GM03348 (cell line): Measurements from ENCODE around the gene NDUFB7.
"Not testable (repeated sequence)": the region's sequence is repeated elsewhere in the genome, so short reads cannot be mapped to it uniquely, and the experiment has no call there.

Source experiments
- DNase-seq: peaks from one replicate; pipeline ENCODE4 v3.0.0; 2012; ENCODE audit warnings: low spot score

The NDUFB7 gene

DNA sequence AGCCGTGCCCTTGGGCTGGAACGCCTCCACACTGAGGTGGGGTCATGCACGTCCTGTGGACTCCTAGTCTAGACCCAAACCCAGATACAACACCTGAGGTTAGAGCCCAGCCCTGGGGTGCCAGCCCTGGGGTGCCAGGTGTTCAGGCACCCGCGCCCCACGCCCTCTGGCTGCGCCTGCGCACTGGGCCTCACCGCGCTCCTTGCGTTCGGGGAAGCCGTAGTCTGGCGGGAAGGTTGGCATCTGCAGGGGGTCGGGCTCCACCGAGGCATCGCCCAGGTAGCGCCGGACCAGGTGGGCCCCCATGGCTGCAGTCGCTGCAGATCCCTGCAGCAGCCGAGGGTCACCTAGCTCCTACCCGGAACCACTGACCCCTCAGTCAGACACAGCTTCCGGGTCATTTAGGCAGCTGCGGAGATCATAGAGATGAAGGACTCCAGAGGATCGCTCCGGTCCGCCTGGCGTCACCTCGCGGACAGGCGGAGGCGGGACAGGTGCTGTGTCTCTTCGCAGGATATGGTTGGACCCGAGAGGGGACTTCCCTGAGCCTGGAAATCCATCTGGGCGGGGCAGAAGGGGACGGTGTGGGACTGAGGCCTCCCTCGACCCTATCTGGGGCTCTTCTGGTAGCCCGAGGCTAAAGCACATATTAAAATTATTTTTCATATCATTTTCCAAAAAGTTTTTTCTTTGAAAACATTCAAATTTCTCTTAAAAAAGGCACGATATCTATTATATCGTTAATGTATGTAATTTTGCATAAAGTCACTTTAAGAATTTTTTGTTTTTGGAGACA is at the start of gene NDUFB7:
Gene NDUFB7 (minus strand): TSS at position 372 of the 796 bp plus-strand sequence. CDS start 66 bp downstream, at position 306.
- peak; percentile 96 for DNase-seq

DNA sequence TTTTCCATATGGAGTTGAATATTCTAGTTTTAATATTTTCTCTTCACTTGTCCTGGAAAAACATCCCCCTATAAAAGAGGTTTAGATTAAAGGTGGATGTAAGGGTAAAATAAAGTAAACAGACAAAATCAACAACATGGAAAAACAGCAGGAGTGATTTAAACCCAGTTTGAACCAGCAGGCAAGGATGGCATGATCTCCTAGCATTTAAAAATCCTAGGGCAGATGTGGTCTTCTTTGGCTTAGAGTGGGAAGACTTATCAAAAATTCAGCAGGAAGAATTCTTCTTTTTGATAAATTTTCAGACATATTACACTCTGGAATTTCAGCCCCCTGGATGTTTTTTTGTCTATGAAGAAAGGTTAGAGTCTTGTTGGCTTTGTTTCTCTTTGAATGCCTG is 47.5 kb upstream of the NDUFB7 start:
- DNase-seq = no peak

DNA sequence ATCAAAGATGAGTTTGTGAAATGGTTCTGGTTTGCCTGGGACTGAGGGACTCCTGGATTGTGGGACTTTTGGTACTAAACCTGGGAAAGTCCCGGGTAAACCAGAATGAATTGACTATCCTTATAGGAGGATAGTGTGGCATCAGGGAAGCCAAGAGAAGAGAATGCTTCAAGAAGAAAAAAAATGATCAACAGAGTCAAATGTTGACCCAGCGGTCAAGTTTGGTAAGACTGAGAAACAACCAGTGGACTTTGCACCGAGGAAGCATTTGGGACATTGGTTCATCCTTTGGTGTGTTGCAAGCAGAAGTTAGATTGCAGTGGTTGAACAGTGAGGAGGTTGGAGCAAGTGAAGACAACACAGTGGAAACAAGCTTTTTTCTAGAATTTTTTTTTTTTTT is 44.5 kb upstream of the NDUFB7 start:
- no peak for DNase-seq

DNA sequence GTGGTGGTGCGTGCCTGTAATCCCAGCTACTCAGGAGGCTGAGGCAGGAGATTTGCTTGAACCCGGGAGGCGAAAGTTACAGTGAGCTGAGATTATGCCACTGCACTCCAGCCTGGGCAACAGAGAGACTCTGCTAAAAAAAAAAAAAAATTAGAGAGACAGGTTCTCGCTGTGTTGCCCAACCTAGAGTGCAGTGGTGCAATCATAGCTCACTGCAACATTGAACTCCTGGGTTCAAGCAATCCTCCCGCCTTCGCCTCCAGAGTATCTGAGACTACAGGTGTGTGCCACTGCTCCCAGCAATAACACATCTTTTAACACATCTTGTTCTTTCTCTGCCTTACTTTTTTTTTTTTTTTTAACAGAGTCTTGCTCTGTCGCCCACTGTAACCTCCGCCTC is 43.8 kb upstream of the NDUFB7 start:
- DNase-seq = no peak

DNA sequence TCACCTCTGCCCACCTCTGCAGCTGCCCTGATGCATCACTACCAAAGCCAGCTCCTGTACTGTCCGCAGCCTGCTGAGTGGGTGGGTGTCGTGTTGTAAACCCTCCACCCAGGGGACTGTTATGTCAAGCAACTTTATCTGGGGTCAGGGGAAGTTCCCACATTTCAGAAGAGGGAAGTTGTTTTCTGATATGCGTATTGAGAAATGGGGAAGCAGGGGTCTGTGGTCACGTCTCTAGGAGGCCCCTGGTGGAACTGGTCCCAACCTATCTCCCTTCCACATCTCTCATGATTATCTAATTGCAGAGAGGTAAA is 42.2 kb upstream of the NDUFB7 start:
- no peak for DNase-seq

DNA sequence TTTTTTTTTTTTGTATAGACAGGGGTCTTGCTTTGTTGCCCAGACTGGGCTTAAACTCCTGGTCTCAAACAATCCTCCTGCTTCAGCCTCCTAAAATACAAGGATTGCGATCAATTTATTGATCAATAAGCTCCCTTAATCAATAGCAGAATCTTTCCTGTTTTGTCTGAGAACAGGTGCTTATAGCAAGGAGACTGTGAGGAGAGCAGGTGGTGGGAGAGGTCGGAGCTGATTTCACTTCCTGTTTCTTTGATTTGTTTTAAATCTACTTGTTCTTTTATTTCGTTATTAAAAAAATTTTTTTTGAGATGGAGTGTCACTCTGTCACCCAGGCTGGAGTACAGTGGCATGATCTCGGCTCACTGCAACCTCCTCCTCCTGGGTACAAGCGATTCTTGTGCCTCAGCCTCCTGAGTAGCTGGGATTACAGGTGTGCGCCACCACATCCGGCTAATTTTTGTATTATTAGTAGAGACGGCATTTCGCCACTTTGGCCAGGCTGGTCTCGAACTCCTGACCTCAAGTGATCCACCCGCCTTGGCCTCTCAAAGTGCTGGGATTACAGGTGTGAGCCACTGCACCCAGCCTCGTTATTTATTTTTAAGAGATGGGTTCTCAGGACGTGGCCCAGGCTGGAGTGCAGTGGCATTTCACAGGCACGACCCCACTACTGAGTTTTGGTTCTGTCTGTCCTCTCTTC is 41.7 kb upstream of the NDUFB7 start:
- not testable (repeated sequence) for DNase-seq

DNA sequence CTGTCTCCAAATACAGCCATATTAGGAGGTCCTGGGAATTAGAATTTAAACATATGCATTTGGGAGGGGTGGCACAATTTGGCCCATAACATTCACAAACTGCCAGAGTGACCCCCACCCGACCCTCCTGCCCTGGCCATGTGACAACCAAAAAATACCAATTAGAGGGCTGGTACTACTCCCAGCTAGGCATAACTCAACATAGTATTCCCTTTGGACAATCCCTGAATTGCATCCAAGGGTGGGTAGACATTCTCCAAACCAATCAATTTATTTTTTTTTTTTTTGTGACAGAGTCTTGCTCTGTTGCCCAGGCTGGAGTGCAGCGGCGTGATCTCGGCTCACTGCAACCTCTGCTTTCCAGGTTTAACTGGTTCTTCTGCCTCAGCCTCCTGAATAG is 40.8 kb upstream of the NDUFB7 start:
- no peak for DNase-seq

DNA sequence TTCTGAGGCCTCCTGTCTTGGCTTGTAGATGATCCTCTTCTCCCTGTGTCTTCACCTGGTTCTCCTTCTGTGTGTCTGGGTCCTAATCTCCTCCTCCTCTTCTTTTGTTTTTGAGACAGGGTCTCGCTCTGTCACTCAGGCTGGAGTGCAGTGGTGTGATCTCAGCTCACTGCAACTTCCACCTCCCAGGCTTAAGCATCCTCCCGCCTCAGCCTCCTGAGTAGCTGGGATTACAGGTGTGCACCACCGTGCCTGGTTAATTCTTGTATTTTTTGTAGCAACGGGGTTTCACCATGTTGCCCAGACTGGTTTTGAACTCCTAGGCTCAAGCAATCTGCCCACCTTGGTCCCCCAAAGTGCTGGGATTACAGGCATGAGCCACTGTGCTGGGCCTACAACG is 40.4 kb upstream of the NDUFB7 start:
- DNase-seq = not testable (repeated sequence)

DNA sequence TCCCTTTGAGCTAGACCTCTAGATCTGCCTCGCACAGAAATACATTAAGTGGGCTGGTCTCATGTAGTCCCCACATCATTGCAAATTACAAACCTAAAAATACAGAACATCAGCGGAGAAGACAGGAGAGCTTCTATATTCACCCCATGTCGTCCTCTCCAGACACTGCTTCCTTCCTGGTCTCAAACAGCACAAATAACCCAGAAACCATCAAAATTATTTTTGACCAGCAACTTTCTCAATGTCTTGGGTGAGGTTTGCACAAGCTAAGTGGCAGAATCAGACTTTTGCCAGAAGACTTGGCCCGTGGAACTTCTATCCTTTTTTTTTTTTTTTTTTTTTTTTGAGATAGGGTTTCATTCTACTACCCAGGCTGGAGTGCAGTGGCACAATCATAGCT is 39.2 kb upstream of the NDUFB7 start:
- DNase-seq = no peak

DNA sequence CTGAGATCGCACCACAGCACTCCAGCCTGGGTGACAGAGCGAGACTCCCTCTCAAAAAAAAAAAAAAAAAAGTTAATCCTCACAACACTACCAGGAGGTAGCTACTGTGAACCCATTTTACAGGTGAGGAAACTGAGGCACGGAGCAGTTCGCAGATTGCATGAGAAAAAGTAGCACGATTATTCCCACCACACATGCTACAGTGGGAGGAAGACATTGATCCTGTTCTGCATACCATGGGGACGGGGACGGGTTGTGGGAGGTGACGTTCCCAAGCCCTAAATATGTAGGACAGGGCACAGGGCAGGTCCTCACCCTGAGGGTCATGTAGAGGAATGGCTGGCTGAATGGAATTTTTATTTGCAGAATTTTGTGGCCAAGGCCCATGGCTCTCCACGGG is 34.8 kb upstream of the NDUFB7 start:
- no peak for DNase-seq

DNA sequence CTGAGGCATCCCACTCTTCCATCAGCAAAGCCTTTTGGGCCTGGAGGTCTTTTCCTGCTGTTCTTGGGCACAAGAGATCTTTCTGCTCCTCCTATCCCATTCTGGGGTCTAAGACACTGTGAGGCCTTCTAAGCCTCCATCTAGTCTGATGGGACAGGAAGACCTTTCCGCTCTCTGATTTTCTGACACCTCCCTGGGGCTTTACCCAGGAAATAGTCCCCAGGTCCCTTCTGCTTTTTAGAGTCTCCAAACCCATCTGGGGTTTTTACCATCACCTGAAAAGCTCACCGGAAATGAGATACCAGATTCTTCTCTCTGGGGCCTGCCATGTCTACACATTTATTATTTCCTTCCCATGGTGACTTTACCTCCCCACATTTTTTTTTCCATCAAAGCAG is 32.1 kb upstream of the NDUFB7 start:
- DNase-seq = no peak

DNA sequence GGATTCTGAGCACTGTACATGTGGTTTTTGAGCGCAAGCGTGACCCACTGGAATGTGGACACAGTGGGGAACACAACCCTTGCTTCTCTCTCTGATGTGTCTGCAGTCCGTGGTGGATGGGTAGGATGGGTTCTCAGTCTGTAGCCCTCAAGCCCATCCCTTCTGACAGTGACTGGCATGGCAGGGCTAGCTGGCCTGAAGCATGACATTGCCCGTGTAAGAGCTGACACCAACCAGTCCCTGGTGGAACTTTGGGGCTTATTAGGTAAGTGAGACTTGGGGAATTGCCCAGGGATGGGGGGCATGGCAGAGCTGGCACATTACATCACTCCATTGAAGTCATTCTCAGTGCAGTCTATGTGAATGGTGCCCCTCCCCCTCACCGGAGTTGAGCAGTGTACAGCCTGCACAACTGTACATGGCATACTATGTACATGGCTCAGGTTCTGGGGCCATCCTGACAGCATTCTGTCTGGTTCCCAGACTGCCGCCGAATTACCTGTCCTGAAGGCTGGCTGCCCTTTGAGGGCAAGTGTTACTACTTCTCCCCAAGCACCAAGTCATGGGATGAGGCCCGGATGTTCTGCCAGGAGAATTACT is 27.8 kb upstream of the NDUFB7 start:
- DNase-seq = no peak

DNA sequence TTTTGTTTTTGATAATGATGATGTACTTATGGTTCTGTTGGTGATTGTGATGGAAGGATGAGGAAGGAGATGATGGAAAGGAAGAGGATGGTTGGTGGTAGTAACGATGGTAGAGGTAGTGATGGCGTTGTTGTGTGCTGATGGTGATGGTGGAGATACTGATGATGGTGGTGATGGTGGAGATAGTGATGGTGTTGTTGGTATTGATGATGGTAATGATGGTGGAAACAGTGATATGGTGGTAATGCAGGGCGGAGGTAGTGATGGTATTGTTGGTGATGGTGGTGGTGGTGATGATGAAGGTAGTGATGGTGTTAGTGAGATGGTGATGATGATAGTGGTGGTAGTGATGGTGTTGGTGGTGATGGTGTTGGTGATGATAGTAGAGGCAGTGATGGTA is 23.7 kb upstream of the NDUFB7 start:
- no peak for DNase-seq

DNA sequence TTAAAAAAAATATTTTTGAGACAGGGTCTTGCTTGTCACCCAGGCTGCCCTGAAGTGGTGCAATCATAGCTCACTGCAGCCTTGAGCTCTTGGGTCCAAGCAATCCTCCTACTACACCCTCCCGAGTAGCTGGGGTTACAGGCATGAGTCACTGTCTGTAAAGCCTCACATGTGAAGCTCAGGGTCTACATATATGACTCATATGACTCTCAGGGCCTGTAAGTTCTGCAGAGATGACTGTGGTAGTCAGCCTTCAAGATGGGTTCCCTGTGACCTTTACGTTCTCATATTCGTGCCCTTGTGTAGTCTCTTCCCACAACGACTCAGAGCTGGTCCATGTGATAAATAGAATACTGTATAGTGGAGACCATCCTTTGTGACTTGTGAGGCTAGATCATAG is 17.6 kb upstream of the NDUFB7 start:
- DNase-seq = not testable (repeated sequence)

DNA sequence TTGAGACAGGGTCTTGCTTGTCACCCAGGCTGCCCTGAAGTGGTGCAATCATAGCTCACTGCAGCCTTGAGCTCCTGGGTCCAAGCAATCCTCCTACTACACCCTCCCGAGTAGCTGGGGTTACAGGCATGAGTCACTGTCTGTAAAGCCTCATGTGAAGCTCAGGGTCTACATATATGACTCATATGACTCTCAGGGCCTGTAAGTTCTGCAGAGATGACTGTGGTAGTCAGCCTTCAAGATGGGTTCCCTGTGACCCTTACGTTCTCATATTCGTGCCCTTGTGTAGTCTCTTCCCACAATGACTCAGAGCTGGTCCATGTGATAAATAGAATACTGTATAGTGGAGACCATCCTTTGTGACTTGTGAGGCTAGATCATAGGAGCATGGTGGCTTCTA is 13.3 kb upstream of the NDUFB7 start:
- not testable (repeated sequence) for DNase-seq

DNA sequence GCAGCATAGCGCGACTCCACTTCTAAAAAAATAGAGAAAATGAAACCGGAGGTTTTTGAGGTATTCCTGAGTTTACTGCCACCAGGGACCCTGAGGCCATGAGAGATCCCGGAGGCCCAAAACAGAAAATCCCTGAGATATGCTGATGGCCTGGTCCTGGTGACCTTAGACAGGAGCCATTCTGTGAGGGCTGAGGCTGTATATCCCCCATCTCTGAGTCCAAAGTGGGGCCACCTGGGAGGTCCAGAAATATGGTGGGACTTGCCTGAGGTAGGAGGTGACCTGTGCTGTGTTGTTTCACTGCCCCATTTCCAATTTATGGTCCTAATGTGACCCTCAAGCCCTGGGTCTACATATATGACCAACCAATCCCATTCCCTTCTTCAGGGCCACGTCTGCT is 12.5 kb upstream of the NDUFB7 start:
- not testable (repeated sequence) for DNase-seq

DNA sequence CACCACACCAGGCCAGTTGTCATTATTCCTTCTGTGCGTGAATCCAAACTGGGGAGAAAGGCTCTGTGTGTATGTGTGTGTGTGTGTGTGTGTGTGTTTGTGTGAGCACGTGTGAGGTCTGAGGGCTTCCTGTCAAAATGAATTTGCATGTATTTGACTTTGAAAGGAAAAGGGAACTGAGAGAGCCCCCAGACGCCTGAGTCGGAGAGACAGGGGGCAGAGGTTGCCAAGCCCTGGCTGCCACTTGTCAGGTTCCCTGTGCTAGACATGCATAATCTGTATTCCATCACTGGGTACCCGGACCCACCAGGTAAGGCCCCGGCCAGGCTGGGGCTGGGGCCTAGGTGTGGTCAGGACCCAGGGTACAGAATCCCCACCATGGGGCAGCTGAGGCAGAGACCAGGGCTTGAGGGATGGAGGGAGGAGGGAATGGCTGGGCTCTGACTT is 11.1 kb upstream of the NDUFB7 start, which contains the start of gene CLEC17A:
Gene CLEC17A (plus strand): TSS at position 191 of the 447 bp plus-strand sequence. CDS start 77 bp downstream, at position 268.
- DNase-seq = no peak

DNA sequence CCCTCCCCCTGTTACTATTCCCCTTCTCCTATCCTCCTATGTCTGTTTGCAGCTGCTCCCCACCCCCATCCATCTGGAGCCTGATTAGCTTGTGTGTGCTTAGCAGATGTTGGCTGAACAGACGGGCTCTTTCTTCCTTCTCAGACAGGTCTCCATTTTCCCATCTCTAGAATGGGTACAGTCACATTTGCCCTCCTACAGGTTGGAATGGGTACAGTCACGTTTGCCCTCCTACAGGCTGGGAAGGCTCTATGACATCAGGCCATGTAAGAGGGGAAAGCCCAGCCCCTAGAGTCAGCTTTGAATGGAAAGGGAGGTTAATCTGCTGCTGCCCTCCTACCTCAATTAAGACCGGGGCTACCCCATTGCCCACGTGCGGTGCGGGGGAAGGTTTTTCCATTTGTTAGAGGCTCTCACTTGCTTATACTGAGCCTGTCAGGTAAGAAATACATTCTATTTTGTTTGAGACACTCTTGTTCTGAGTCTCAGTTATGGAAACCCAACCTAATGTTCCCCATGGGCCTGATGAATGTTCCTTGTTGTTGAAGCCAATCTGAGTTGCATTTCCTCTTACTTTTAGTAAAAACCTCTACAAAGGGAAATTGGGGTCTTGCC is 8.9 kb upstream of the NDUFB7 start:
- DNase-seq = no peak

DNA sequence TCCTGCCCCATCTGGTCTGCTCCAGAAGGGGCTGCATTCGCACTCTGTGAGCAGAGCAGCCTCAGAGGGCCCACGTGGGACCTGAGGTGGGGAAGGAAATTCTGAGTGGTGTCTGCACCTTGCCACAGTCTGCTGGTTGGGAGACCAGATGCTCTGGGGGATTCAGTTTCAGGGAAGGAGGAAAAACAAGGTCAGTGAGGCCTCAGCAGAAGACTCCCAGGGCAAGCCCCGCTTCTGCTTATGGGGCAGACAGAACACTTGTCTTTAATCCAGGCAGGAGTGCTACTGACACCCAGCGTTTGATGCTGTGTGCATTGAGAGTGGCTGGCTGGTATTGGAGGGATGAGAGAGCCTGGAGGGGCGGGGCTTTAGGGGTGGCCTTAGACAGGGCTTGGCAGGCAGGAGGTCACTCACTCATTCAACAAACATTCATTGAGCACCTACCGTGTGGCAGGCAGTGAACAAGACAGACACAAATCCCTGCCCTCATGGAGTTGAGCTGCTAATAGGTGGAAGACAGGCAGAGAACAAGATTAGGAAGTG is 6.1 kb upstream of the NDUFB7 start:
- no peak for DNase-seq

DNA sequence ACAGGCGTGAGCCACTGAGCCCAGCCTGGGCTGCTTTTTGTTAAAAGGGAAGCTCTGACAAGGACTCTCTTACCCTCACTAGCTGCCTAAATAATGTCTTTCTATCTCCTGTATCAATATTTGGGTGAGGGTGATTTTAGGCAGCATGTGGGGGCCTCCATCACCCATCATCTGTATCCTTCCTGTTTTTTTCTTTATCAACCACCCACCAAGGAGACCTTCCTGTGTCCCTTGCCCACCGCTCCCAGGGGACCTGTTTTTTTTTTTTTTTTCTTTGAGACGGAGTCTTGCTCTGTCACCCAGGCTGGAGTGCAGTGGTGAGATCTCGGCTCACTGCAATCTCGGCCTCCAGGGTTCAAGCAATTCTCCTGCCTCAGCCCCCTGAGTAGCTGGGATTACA is 5.4 kb upstream of the NDUFB7 start:
- DNase-seq = no peak

DNA sequence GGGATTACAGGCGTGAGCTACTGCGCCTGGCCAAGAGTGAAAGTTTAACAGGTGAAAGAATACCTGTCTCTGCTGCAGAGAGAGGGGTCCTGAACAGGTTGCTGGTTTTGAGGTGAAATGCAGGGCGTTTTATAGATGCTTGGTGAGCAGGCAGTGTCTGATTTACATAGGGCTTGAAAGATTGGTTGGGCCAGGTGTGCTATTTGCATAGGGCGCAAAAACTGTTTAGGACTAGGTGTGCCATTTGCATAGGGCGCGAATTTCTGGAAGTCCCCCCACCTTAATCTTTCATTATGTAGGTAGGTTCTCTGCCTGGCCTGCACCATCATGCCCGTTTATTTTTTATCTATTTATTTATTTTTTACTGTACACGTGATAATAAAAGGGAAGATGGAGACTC is 4.5 kb upstream of the NDUFB7 start:
- DNase-seq = no peak

DNA sequence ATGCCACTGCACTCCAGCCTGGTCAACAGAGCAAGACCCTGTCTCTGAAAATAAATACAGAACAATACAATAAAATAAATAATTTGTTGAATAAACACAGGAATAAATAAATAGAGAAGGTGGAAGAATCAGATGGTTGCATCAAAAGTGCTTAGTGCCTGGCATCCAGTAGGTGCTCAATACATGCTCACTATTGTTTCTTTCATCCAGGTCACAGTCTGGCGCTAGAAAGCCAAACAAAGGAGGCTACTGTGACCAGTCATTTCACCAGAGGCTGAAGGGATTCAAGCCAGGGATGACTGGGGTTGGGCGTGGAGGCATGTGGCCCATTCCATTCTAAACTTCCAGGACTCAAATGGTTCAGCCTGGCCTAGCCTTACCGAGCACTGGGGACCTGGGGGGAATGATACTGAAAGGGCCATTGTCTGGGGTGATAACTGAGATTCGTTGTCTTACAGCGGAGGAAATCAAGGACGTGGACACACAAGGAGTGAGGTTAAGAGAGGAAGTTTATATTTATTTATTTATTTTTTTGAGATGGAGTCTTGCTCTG is 3.6 kb upstream of the NDUFB7 start:
- no peak for DNase-seq
